K562 (cell line): ENCODE measurements around the gene VPS11. TPM values are rescaled to one million over a fixed set of nuclear protein-coding genes. Genes with fewer than 3 reads are reported as not detected.

Experiments
- AFF1 ChIP-seq, 2 experiments: fragments of 450-650 bp; IDR thresholded peaks; 2 replicates each; pipeline ENCODE4 v1.6.1; 2018; ENCODE audit warnings: mild to moderate bottlenecking in 2 of 2, low read depth in 1 of 2; ENCODE audit not compliant: partially characterized antibody in 2 of 2
- BCL6 ChIP-seq: fragments of 250-450 bp; sonication (Bioruptor Pico); IDR thresholded peaks from 2 replicates; pipeline ENCODE4 v1.4.0; 2020
- CTBP1 ChIP-seq: fragments of 450-650 bp; IDR thresholded peaks from 2 replicates; pipeline ENCODE4 v1.6.1; 2016; ENCODE audit warnings: borderline replicate concordance
- EP400 ChIP-seq: fragments of 450-650 bp; IDR thresholded peaks from 2 replicates; pipeline ENCODE4 v1.6.1; 2017; ENCODE audit warnings: antibody characterized with exemption, mild to moderate bottlenecking, moderate library complexity
- HNRNPK ChIP-seq: fragments of 200-400 bp; formaldehyde crosslinking; IDR thresholded peaks from one replicate; pipeline ENCODE4 v1.6.1; 2018; ENCODE audit warnings: mild to moderate bottlenecking, low read depth, low read length; ENCODE audit not compliant: poor library complexity, severe bottlenecking
- ILF3 ChIP-seq: fragments of 450-650 bp; IDR thresholded peaks from 2 replicates; pipeline ENCODE4 v1.6.1; 2018; ENCODE audit warnings: antibody characterized with exemption, mild to moderate bottlenecking, moderate library complexity, borderline replicate concordance
- KDM1A ChIP-seq, 2 experiments: fragments of 450-650 bp; IDR thresholded peaks; 2 replicates each; pipeline ENCODE4 v1.6.1; 2016; ENCODE audit warnings: mild to moderate bottlenecking in 2 of 2
- MAZ ChIP-seq, 2 experiments: fragments of 450-650 bp in 1 of 2; sonication (generic) in 1 of 2; formaldehyde crosslinking; IDR thresholded peaks in 1 of 2; conservative IDR thresholded peaks in 1 of 2; 2 replicates each; pipeline versions ENCODE4 v1.4.0 to v1.5.0; 2020; ENCODE audit warnings: mild to moderate bottlenecking in 1 of 2, missing genetic modification reagents in 1 of 2
- MLX ChIP-seq, 2 experiments: fragments of 450-650 bp in 1 of 2; sonication (generic) in 1 of 2; formaldehyde crosslinking; conservative IDR thresholded peaks; 2 replicates each; pipeline versions ENCODE4 v1.4.0 to v1.8.1; 2020 to 2022; ENCODE audit warnings: mild to moderate bottlenecking in 1 of 2, missing genetic modification reagents in 1 of 2
- MYNN ChIP-seq, 2 experiments: sonication (generic); formaldehyde crosslinking in 1 of 2; IDR thresholded peaks; 2 replicates each; pipeline versions ENCODE4 v1.5.0 to v1.6.1; 2016 to 2020; ENCODE audit warnings: antibody characterized with exemption in 1 of 2, missing genetic modification reagents in 1 of 2
- PCBP2 ChIP-seq: fragments of 200-400 bp; formaldehyde crosslinking; IDR thresholded peaks from 2 replicates; pipeline ENCODE4 v1.6.1; 2018; ENCODE audit warnings: low read length, low read depth, mild to moderate bottlenecking, moderate library complexity; ENCODE audit not compliant: poor library complexity, severe bottlenecking
- PHB ChIP-seq: fragments of 250-450 bp; sonication (Bioruptor Pico); IDR thresholded peaks from 2 replicates; pipeline ENCODE4 v1.5.0; 2021
- RCOR1 ChIP-seq, 2 experiments: IDR thresholded peaks; 2 replicates each; pipeline ENCODE4 v1.6.1; 2012; ENCODE audit warnings: low read depth in 2 of 2, low read length in 2 of 2, borderline replicate concordance in 1 of 2, improper control_type of control experiment in 1 of 2
- SETDB1 ChIP-seq: IDR thresholded peaks from one replicate; pipeline ENCODE4 v1.6.1; 2012; ENCODE audit warnings: low read length, control low read depth, inconsistent platforms
- SMC3 ChIP-seq: conservative IDR thresholded peaks from 2 replicates; pipeline ENCODE4 v1.6.1; 2011; ENCODE audit warnings: low read depth, low read length, improper control_type of control experiment; ENCODE audit not compliant: insufficient read depth
- TBP ChIP-seq: optimal IDR thresholded peaks from 2 replicates; pipeline ENCODE3; 2011; ENCODE audit warnings: low read depth, low read length, improper control_type of control experiment
- ZBTB26 ChIP-seq: fragments of 450-650 bp; formaldehyde crosslinking; IDR thresholded peaks from 2 replicates; pipeline ENCODE4 v1.4.0; 2022; ENCODE audit warnings: missing genetic modification characterization
- ZNF184 ChIP-seq: sonication (generic); formaldehyde crosslinking; IDR thresholded peaks from 2 replicates; pipeline ENCODE4 v1.5.0; 2020; ENCODE audit warnings: missing genetic modification reagents
- ZNF384 ChIP-seq: IDR thresholded peaks from 2 replicates; pipeline ENCODE4 v1.6.1; 2012; ENCODE audit warnings: low read depth, low read length, improper control_type of control experiment
- ZNF561 ChIP-seq: fragments of 450-650 bp; formaldehyde crosslinking; conservative IDR thresholded peaks from 2 replicates; pipeline ENCODE4 v1.4.0; 2020; ENCODE audit warnings: mild to moderate bottlenecking, moderate library complexity
- polyA plus RNA-seq, 8 experiments: library from polyadenylated mRNA; depleted of rRNA in 4 of 8; stranded (reverse) in 5 of 8; unstranded in 3 of 8; fragments of >200 nt; fragmentation: Nextera tagmentation in 2 of 8; fragmentation: Illumina TruSeq in 1 of 8; extraction: Ambion mirVana in 2 of 8; extraction: Trizol in 1 of 8; gene quantifications; 2 replicates each; pipeline versions ENCODE4 v1.2.1 to v1.2.3, GENCODE V29; 2011 to 2014; ENCODE audit warnings: inconsistent platforms in 1 of 8, missing spikeins in 1 of 8
- total RNA-seq, 7 experiments: library from RNA; depleted of rRNA in 6 of 7; stranded (reverse); fragments of >200 nt in 6 of 7; fragmentation: Illumina TruSeq in 2 of 7; extraction: Trizol in 2 of 7; gene quantifications; 2 replicates each; pipeline versions ENCODE4 v1.2.1 to v1.2.3, GENCODE V29; 2011 to 2021; ENCODE audit warnings: low replicate concordance in 1 of 7
- TF ChIP-seq, protein P1 (sequence below): sonication (generic); formaldehyde crosslinking; IDR thresholded peaks from 2 replicates; pipeline ENCODE4 v1.8.0; 2022; ENCODE audit warnings: missing genetic modification reagents, mild to moderate bottlenecking, borderline replicate concordance

Gene VPS11
- total and polyA plus RNA-seq, 9 of the 15 experiments (the other 6 are each of a cell fraction or from before 2014, with no cell fraction given), result 14.1 to 35.5 (median 27.5) TPM

GRCh38 chr11:119024430-119025098 is 43.1 kb upstream of the VPS11 start (continued):
- TF ChIP-seq AFF1 (IDR thresholded peaks at IDR 0.05; ENCODE audit: low read depth in 1 of 2, partially characterized antibody in 2 of 2) (no peak), MLX (CRISPR knock-in tag; conservative IDR thresholded peaks at IDR 0.05) (no peak), SETDB1 (no peak), MYNN (IDR thresholded peaks at IDR 0.05) (0 out of 2 replicates have a peak, but pooled peaks have one; percentile 11), MYNN (CRISPR knock-in tag; IDR thresholded peaks at IDR 0.05) (no peak), CTBP1 (peak; percentile 49; the same call in 1 of the 2 replicates), KDM1A (IDR thresholded peaks at IDR 0.05) (no peak), BCL6 (no peak), RCOR1 (IDR thresholded peaks at IDR 0.05; ENCODE audit: borderline replicate concordance in 1 of 2, low read depth in 2 of 2, low read length in 2 of 2) (peak in 1 of 2 experiments; percentile 39; a peak in 1 of 4 replicates), PHB (CRISPR knock-in tag) (no peak), ZNF184 (CRISPR knock-in tag) (no peak), ZNF384 (no peak), SMC3 (no peak), ZNF561 (no peak), ILF3 (no peak), TBP (no peak), PCBP2 (no peak), HNRNPK (no peak), ZBTB26 (CRISPR knock-in tag) (no peak), EP400 (no peak), MAZ (CRISPR knock-in tag; conservative IDR thresholded peaks at IDR 0.05 in 1 of 2, IDR thresholded peaks at IDR 0.05 in 1 of 2) (0 out of 4 replicates have a peak, but pooled peaks of 1 of the 2 experiments have one; percentile 35)
- TF ChIP-seq, protein P1, sequence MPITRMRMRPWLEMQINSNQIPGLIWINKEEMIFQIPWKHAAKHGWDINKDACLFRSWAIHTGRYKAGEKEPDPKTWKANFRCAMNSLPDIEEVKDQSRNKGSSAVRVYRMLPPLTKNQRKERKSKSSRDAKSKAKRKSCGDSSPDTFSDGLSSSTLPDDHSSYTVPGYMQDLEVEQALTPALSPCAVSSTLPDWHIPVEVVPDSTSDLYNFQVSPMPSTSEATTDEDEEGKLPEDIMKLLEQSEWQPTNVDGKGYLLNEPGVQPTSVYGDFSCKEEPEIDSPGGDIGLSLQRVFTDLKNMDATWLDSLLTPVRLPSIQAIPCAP (CRISPR knock-in tag), result no peak
